Activated naive CD8-positive, alpha-beta T cell treated with anti-CD3 and anti-CD28 coated beads, Interleukin-2, amount 50 U/mL, for 24 hours (primary cell): Measurements from ENCODE around the gene ABCB4.
"Not testable (repeated sequence)": the region's sequence is repeated elsewhere in the genome, so short reads cannot be mapped to it uniquely, and the experiment has no call there.

ENCODE experiments used
- ATAC-seq: fragments of 150-1000 bp; cut with Tn5 transposase; one replicate; pipeline ENCODE4 v1.10.0; 2021
- DNase-seq: peaks from one replicate; pipeline ENCODE4 v3.0.0; 2021
- H3K27ac Mint-ChIP-seq: one replicate; pipeline ENCODE4 v1.8.0; 2021; ENCODE audit warnings: mild to moderate bottlenecking, mixed read lengths
- H3K27me3 Mint-ChIP-seq: one replicate; pipeline ENCODE4 v1.8.0; 2021; ENCODE audit warnings: mixed read lengths
- H3K36me3 Mint-ChIP-seq: one replicate; pipeline ENCODE4 v1.8.0; 2021; ENCODE audit warnings: low read depth, mixed read lengths
- H3K4me1 Mint-ChIP-seq: one replicate; pipeline ENCODE4 v1.8.0; 2021; ENCODE audit warnings: mixed read lengths
- H3K4me3 Mint-ChIP-seq: one replicate; pipeline ENCODE4 v1.8.0; 2021; ENCODE audit warnings: mild to moderate bottlenecking, moderate library complexity, mixed read lengths
- H3K9me3 Mint-ChIP-seq: one replicate; pipeline ENCODE4 v1.8.0; 2021; ENCODE audit warnings: mixed read lengths

ABCB4 gene

GRCh38 chr7:87464830-87465533 is 10.5 kb downstream of the ABCB4 start:
- not testable (repeated sequence) for H3K4me1 Mint-ChIP-seq, H3K9me3 Mint-ChIP-seq, ATAC-seq, H3K4me3 Mint-ChIP-seq, H3K36me3 Mint-ChIP-seq, DNase-seq, H3K27ac Mint-ChIP-seq
- H3K27me3 Mint-ChIP-seq: peaks cover 10% of the 10 kb centered on the region

DNA sequence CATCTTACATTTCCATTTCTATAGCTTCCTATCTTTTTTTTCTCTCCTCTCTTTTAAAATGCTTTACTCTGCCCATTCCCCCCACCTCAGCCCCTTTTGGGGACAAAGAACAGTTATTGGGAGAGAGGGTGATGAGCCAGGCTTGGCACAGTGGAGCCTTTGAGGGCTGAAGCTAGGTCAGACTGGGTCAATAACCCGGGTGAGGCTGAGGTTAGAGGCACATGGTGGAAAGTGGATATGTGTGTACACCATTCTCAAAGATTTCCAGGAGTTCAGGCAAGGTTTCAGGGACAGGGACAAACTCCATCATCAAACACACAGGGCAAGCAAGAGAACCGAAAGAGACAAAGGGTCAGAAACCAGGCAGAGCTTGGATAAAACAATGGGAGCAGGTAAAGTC is 11.5 kb downstream of the ABCB4 start:
- Mint-ChIP-seq H3K9me3 (peaks cover 6% of the 10 kb centered on the region), H3K27me3 (peaks cover 10% of the 10 kb centered on the region), H3K27ac (no peak overlapping the region), H3K4me3 (no peak overlapping the region), H3K36me3 (no peaks in the 10 kb centered on the region), H3K4me1 (no peaks in the 10 kb centered on the region)
- DNase-seq (no peak), ATAC-seq (no peak)

DNA sequence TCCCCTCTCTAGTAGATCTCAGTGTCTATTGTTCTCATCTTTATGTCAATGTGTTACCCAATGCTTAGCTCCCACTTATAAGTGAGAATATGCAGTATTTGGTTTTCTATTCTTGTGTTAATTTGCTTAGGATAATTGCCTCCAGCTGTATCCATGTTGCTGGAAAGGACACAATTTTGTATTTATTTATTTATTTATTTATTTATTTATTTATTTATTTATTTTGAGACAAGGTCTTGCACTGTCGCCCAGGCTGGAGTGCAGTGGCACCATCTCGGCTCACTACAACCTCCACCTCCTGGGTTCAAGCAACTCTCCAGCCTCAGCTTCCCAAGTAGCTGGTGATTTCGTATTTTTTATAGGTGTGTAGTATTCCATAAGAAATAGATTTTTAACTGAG is 15.0 kb downstream of the ABCB4 start:
- not testable (repeated sequence) for H3K4me3 Mint-ChIP-seq, H3K27ac Mint-ChIP-seq, H3K4me1 Mint-ChIP-seq, DNase-seq, H3K9me3 Mint-ChIP-seq, ATAC-seq, H3K36me3 Mint-ChIP-seq, H3K27me3 Mint-ChIP-seq

GRCh38 chr7:87459941-87460340 is 15.5 kb downstream of the ABCB4 start:
- Mint-ChIP-seq H3K4me1 (no peaks in the 10 kb centered on the region), H3K27me3 (peaks cover 8% of the 10 kb centered on the region), H3K36me3 (no peaks in the 10 kb centered on the region), H3K4me3 (no peak overlapping the region), H3K27ac (no peak overlapping the region), H3K9me3 (no peaks in the 10 kb centered on the region)
- DNase-seq: no peak
- no peak for ATAC-seq

- Mint-ChIP-seq H3K27me3 (peaks cover 4% of the 10 kb centered on the region), H3K4me3 (no peak overlapping the region), H3K9me3 (no peaks in the 10 kb centered on the region), H3K27ac (no peak overlapping the region), H3K4me1 (no peaks in the 10 kb centered on the region), H3K36me3 (no peaks in the 10 kb centered on the region)
- no peak for ATAC-seq
- no peak for DNase-seq
Measured at GRCh38 chr7:87458148-87458547, 17.3 kb downstream of the ABCB4 start.

DNA sequence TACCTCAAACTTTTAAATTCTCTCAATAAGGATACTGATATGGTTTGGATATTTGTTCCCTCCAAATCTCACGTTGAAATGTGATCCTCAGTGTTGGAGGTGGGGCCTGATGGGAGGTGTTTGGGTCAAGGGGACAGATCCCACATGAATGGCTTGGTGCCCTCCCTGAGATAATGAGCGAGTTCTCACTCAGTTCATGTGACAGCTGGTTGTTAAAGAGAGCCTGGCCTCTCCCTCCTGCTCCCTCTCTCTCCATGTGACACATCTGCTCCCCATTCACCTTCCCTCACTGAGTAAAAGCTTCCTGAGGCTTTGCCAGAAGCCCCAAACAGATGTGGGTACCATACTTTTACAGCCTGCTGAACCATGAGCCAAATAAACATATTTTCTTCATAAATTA is 19.2 kb downstream of the ABCB4 start:
- Mint-ChIP-seq H3K4me1 (no peaks in the 10 kb centered on the region), H3K9me3 (no peaks in the 10 kb centered on the region), H3K27me3 (peaks cover 5% of the 10 kb centered on the region), H3K27ac (no peak overlapping the region), H3K4me3 (no peak overlapping the region), H3K36me3 (no peaks in the 10 kb centered on the region)
- ATAC-seq: no peak
- no peak for DNase-seq

DNA sequence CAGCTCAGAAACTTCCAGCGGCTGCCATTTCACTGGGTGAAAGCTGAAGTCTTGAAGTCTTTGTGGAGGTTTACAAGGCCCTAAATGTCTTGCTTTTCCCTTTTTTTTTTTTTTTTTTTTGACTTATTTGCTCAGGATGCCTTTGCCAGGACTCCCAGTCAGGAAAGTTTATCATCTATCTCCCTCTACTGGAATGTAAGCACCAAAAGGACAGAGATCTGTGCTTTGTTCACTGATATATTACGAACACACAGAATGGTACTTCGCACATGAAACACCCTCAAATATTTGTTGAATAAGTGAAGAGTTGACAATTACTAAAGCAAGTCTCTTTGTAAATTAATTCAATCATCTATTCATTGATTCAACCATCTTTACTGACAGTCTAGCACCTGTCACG is 23.2 kb downstream of the ABCB4 start:
- ATAC-seq: no peak
- H3K4me3 Mint-ChIP-seq: no peak overlapping the region
- DNase-seq: no peak
- H3K27ac Mint-ChIP-seq: no peak overlapping the region
- peaks cover 5% of the 10 kb centered on the region for H3K27me3 Mint-ChIP-seq
- no peaks in the 10 kb centered on the region for H3K4me1 Mint-ChIP-seq
- H3K36me3 Mint-ChIP-seq: no peaks in the 10 kb centered on the region
- H3K9me3 Mint-ChIP-seq: no peaks in the 10 kb centered on the region

GRCh38 chr7:87451187-87451586 is 24.3 kb downstream of the ABCB4 start:
- Mint-ChIP-seq H3K4me1 (no peaks in the 10 kb centered on the region), H3K36me3 (no peaks in the 10 kb centered on the region), H3K4me3 (no peak overlapping the region), H3K9me3 (no peaks in the 10 kb centered on the region), H3K27me3 (peaks cover 5% of the 10 kb centered on the region), H3K27ac (no peak overlapping the region)
- ATAC-seq: no peak
- no peak for DNase-seq

DNA sequence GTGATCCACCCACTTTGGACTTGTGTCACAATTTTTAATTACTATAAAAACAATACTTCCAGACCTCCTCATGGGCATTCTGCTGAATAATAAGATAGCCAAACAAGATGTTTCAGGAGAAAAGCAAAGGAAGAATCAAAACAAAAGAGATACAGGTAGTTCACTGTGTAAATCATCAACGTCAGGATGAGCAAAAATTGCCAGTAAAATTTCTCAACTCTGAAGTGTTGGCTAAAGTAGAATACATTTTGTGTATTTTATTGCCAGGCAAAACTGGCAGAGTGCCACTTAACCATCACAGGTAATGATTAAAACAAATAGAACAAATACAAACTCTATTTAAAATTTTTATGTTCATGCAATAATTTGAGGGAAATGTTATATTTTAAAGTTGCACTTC is 24.8 kb downstream of the ABCB4 start:
- Mint-ChIP-seq H3K4me1 (no peaks in the 10 kb centered on the region), H3K27me3 (peaks cover 5% of the 10 kb centered on the region), H3K9me3 (no peaks in the 10 kb centered on the region), H3K4me3 (no peak overlapping the region), H3K27ac (no peak overlapping the region), H3K36me3 (no peaks in the 10 kb centered on the region)
- ATAC-seq (no peak), DNase-seq (no peak)

- no peaks in the 10 kb centered on the region for H3K9me3 Mint-ChIP-seq
- no peak overlapping the region for H3K4me3 Mint-ChIP-seq
- H3K4me1 Mint-ChIP-seq: no peaks in the 10 kb centered on the region
- H3K27me3 Mint-ChIP-seq: peaks cover 5% of the 10 kb centered on the region
- DNase-seq (no peak), ATAC-seq (no peak)
- H3K27ac Mint-ChIP-seq: no peak overlapping the region
- H3K36me3 Mint-ChIP-seq: no peaks in the 10 kb centered on the region
Measured at GRCh38 chr7:87448388-87448787, 27.1 kb downstream of the ABCB4 start.

- H3K9me3 Mint-ChIP-seq: no peaks in the 10 kb centered on the region
Measured at GRCh38 chr7:87447116-87447635, 28.3 kb downstream of the ABCB4 start.

DNA sequence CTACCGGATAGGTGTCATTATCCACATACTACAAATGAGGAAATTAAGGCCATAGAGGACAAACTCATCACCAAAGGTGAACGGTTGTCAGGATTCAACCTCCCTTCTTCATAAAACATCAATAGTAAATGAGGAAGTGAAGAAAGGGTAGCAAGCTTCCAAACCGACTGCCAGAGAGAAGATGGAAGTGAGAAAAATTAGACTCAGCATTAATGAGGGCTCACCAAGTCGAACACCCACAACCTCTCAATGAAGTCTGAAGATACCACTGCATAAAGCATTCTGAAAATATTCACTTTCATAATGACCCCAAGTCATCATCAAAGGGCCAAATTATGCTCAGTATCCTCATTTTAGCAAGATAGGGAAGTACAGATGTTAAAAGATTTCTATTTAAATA is 29.6 kb downstream of the ABCB4 start:
- DNase-seq (no peak), ATAC-seq (no peak)
- Mint-ChIP-seq H3K4me3 (no peak overlapping the region), H3K27ac (no peak overlapping the region), H3K36me3 (no peaks in the 10 kb centered on the region), H3K4me1 (no peaks in the 10 kb centered on the region), H3K9me3 (no peaks in the 10 kb centered on the region), H3K27me3 (peaks cover 5% of the 10 kb centered on the region)

More at GRCh38 chr7:87447116-87447635, 28.3 kb downstream of the ABCB4 start:
- peaks cover 10% of the 10 kb centered on the region for H3K27me3 Mint-ChIP-seq
- no peak overlapping the region for H3K4me3 Mint-ChIP-seq
- no peak overlapping the region for H3K27ac Mint-ChIP-seq
- no peak for ATAC-seq
- DNase-seq: no peak
- no peaks in the 10 kb centered on the region for H3K4me1 Mint-ChIP-seq
- no peaks in the 10 kb centered on the region for H3K36me3 Mint-ChIP-seq

- H3K27me3 Mint-ChIP-seq: no peaks in the 10 kb centered on the region
- no peaks in the 10 kb centered on the region for H3K9me3 Mint-ChIP-seq
- H3K27ac Mint-ChIP-seq: no peak overlapping the region
- no peak overlapping the region for H3K4me3 Mint-ChIP-seq
- ATAC-seq (no peak), DNase-seq (no peak)
- peaks cover 3% of the 10 kb centered on the region for H3K4me1 Mint-ChIP-seq
- no peaks in the 10 kb centered on the region for H3K36me3 Mint-ChIP-seq
Measured at GRCh38 chr7:87435546-87435945, 39.9 kb downstream of the ABCB4 start.

DNA sequence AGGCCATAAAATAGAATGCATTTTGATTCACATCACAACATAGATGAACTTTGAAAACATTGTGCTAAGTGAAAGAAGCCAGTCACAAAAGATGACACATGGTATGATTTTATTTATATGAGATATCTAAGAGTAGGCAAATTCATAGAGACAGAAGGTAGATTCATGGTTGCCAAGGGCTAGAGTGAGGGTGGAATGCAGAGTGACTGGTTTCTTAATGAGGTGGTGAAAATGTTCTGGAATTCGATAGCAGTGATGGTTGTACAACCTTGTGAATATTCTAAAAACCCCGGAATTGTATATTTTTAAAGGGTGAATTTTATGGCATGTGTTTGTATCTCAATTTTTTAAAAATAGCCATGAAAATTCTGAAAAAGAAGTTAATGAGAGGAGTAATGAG is 42.9 kb downstream of the ABCB4 start:
- Mint-ChIP-seq H3K27me3 (peaks cover 5% of the 10 kb centered on the region), H3K27ac (no peak overlapping the region), H3K4me1 (peaks cover 3% of the 10 kb centered on the region), H3K9me3 (no peaks in the 10 kb centered on the region), H3K4me3 (no peak overlapping the region), H3K36me3 (no peaks in the 10 kb centered on the region)
- no peak for ATAC-seq
- no peak for DNase-seq

GRCh38 chr7:87427288-87427687 is 48.2 kb downstream of the ABCB4 start:
- DNase-seq (no peak), ATAC-seq (no peak)
- Mint-ChIP-seq H3K27me3 (peaks cover 9% of the 10 kb centered on the region), H3K36me3 (no peaks in the 10 kb centered on the region), H3K4me1 (no peaks in the 10 kb centered on the region), H3K4me3 (no peak overlapping the region), H3K27ac (no peak overlapping the region), H3K9me3 (no peaks in the 10 kb centered on the region)

DNA sequence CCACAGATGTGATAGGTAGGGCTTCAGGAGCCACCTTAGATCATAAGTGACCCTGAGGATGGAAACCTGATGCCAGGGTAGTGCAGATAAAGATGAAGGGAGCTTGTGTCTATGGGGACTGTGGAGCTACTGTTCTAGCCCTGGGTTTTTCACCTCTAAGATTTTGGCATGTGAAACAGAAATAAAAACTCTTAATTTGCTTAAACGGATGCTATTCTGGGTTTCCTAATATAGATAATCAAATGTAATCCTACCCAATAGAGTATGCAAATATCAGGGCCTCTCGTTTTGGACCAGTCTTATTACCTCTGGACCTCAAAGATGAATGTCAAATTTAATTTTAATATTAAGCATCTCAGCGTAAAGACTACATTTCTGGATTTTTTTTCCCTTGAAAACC is 49.3 kb downstream of the ABCB4 start:
- Mint-ChIP-seq H3K36me3 (no peaks in the 10 kb centered on the region), H3K27me3 (peaks cover 9% of the 10 kb centered on the region), H3K9me3 (no peaks in the 10 kb centered on the region), H3K4me1 (no peaks in the 10 kb centered on the region), H3K4me3 (no peak overlapping the region), H3K27ac (no peak overlapping the region)
- ATAC-seq (no peak), DNase-seq (no peak)
